CD4-positive, alpha-beta T cell treated with Interleukin-17A for 4 hours (primary cell): ENCODE data around the gene IMP3.
"Not testable (repeated sequence)": the region's sequence is repeated elsewhere in the genome, so short reads cannot be mapped to it uniquely, and the experiment has no call there.

Source experiments
- DNase-seq: peaks from one replicate; pipeline ENCODE4 v3.0.0-alpha.2; 2020; ENCODE audit warnings: mixed read lengths

Gene IMP3

GRCh38 chr15:75650908-75651809, 11.1 kb upstream of the IMP3 start:
- no peak for DNase-seq

GRCh38 chr15:75649848-75650247, 9.8 kb upstream of the IMP3 start:
- no peak for DNase-seq

GRCh38 chr15:75649045-75649761, 9.2 kb upstream of the IMP3 start:
- no peak for DNase-seq

GRCh38 chr15:75648156-75649000, 8.4 kb upstream of the IMP3 start:
- DNase-seq, result no peak

- DNase-seq, result peak; percentile 64
Observed at GRCh38 chr15:75647370-75648155, 7.5 kb upstream of the IMP3 start, which contains the start of gene SNX33. Gene SNX33 (plus strand): TSS chr15:75647912. CDS start chr15:75649103, 1,191 bp downstream.

- peak; percentile 37 for DNase-seq
Observed at GRCh38 chr15:75646944-75647364, 6.9 kb upstream of the IMP3 start.

GRCh38 chr15:75646112-75646943, 6.3 kb upstream of the IMP3 start:
- DNase-seq, result no peak

- no peak for DNase-seq
Observed at GRCh38 chr15:75644376-75644775, 4.4 kb upstream of the IMP3 start.

- no peak for DNase-seq
Observed at GRCh38 chr15:75641603-75642002, 1.6 kb upstream of the IMP3 start.

- no peak for DNase-seq
Observed at GRCh38 chr15:75641179-75641503, 1.1 kb upstream of the IMP3 start.

GRCh38 chr15:75640483-75641178, 607 bp upstream of the IMP3 start:
- DNase-seq, result peak; percentile 70

- no peak for DNase-seq
Observed at GRCh38 chr15:75639191-75639708, 774 bp downstream of the IMP3 start.

- no peak for DNase-seq
Observed at GRCh38 chr15:75637245-75638009, 2.6 kb downstream of the IMP3 start.

- DNase-seq, result no peak
Observed at GRCh38 chr15:75636026-75636425, 4.0 kb downstream of the IMP3 start.

GRCh38 chr15:75633922-75634321, 6.1 kb downstream of the IMP3 start:
- DNase-seq, result not testable (repeated sequence)

GRCh38 chr15:75631935-75632334, 8.1 kb downstream of the IMP3 start:
- DNase-seq, result no peak

GRCh38 chr15:75625542-75626347, 14.3 kb downstream of the IMP3 start, which contains the start of gene SNUPN:
Gene SNUPN (minus strand): TSS chr15:75625725. CDS start chr15:75621051, 4,674 bp downstream.
- DNase-seq, result peak; percentile 97

- no peak for DNase-seq
Observed at GRCh38 chr15:75622505-75622904, 17.5 kb downstream of the IMP3 start.
